Endothelial cell of umbilical vein (primary cell): ENCODE measurements around the gene COQ3. TPM values are rescaled to one million over a fixed set of nuclear protein-coding genes. Genes with fewer than 3 reads are reported as not detected.
A peak's percentile ranks its signal among the peaks of the same experiment; 100 is the strongest.

Experiments
- BruUV-seq: library from RNA; stranded (reverse); fragments of 400-500 nt; replicated peaks from 2 replicates; lab custom pipeline; 2021; lab: Mats Ljungman, UMichigan
- CTCF ChIA-PET: fragments of 300-600, 350-600 bp; sonication (Branson Sonifier 250); formaldehyde crosslinking; loops from one replicate; lab custom pipeline; 2021; ENCODE audit warnings: antibody characterized with exemption, inconsistent platforms; lab: Charles Lee
- POLR2A ChIA-PET: fragments of 300-600, 350-600 bp; sonication (Branson Sonifier 250); formaldehyde crosslinking; loops from one replicate; lab custom pipeline; 2021; ENCODE audit warnings: antibody characterized with exemption, inconsistent platforms; lab: Charles Lee
- DNase-seq: peaks from one replicate; pipeline ENCODE4 v3.0.0-alpha.2; 2011; ENCODE audit warnings: low read depth, low spot score
- FAIRE-seq: peaks from 2 replicates; lab custom pipeline; 2011; peaks lifted over from hg19 to GRCh38; lab: Jason Lieb, UNC
- H2AFZ ChIP-seq: 2 replicates; pipeline ENCODE4 v1.6.0; 2012; ENCODE audit warnings: low read depth, low read length, control low read depth, inconsistent platforms
- H3K27ac ChIP-seq: 2 replicates; pipeline ENCODE4 v1.5.1; 2011; ENCODE audit warnings: low read depth, mild to moderate bottlenecking, control low read depth, low read length, moderate library complexity; ENCODE audit not compliant: insufficient read depth
- H3K27me3 ChIP-seq, 2 experiments: 2 replicates each; pipeline versions ENCODE4 v1.6.0 to v1.6.1; 2011; ENCODE audit warnings: low read length in 2 of 2, mixed read lengths in 1 of 2; ENCODE audit not compliant: control insufficient read depth in 2 of 2, insufficient read depth in 2 of 2
- H3K36me3 ChIP-seq, 2 experiments: 2 replicates in 1 of 2; 3 replicates in 1 of 2; pipeline ENCODE4 v1.5.1; 2011; ENCODE audit warnings: low read length in 2 of 2, mild to moderate bottlenecking in 1 of 2, moderate library complexity in 1 of 2; ENCODE audit not compliant: control insufficient read depth in 2 of 2, insufficient read depth in 2 of 2; ENCODE audit errors: extremely low read depth in 1 of 2
- H3K4me1 ChIP-seq: 3 replicates; pipeline ENCODE4 v1.5.1; 2011; ENCODE audit warnings: mild to moderate bottlenecking, low read length; ENCODE audit not compliant: control insufficient read depth, insufficient read depth; ENCODE audit errors: extremely low read depth
- H3K4me2 ChIP-seq: 2 replicates; pipeline ENCODE4 v1.6.1; 2011; ENCODE audit warnings: low read length, control low read depth, mixed read lengths; ENCODE audit not compliant: insufficient read depth
- H3K4me3 ChIP-seq, 3 experiments: fragments of 200-600 bp in 1 of 3; sonication (generic), shearing (Covaris generic) in 1 of 3; replicated peaks in 1 of 3; 2 replicates each; pipeline ENCODE4 v1.5.1; 2011 to 2016; ENCODE audit warnings: control low read depth in 3 of 3, low read length in 3 of 3, mild to moderate bottlenecking in 2 of 3, inconsistent platforms in 1 of 3, low read depth in 1 of 3, moderate library complexity in 1 of 3; ENCODE audit not compliant: insufficient read depth in 1 of 3
- H3K79me2 ChIP-seq: 2 replicates; pipeline ENCODE4 v1.6.0; 2012; ENCODE audit warnings: low read length, inconsistent platforms; ENCODE audit not compliant: control insufficient read depth, insufficient read depth
- H3K9ac ChIP-seq: replicated peaks from 2 replicates; pipeline ENCODE3; 2011; ENCODE audit warnings: low read length, control low read depth; ENCODE audit not compliant: insufficient read depth; ENCODE audit errors: extremely low read depth
- H3K9me1 ChIP-seq: replicated peaks from 3 replicates; pipeline ENCODE4 v1.6.0; 2011; ENCODE audit warnings: mild to moderate bottlenecking, low read length; ENCODE audit not compliant: control insufficient read depth, insufficient read depth; ENCODE audit errors: extremely low read depth
- H3K9me3 ChIP-seq: replicated peaks from 2 replicates; pipeline ENCODE4 v1.5.1; 2012; ENCODE audit warnings: low read length, inconsistent platforms; ENCODE audit not compliant: control insufficient read depth, insufficient read depth
- H4K20me1 ChIP-seq: replicated peaks from 2 replicates; pipeline ENCODE3; 2011; ENCODE audit warnings: mild to moderate bottlenecking, low read length; ENCODE audit not compliant: control insufficient read depth, insufficient read depth; ENCODE audit errors: extremely low read depth
- CTCF ChIP-seq, 2 donors: IDR thresholded peaks; 1 replicate in 1 of 2; 2 replicates in 1 of 2; pipeline ENCODE4 v1.5.1; 2011; ENCODE audit warnings: low read length in 2 of 2, mild to moderate bottlenecking in 2 of 2, moderate library complexity in 2 of 2, control low read depth in 1 of 2, inconsistent platforms in 1 of 2, low read depth in 1 of 2; ENCODE audit not compliant: insufficient read depth in 1 of 2; ENCODE audit errors: extremely low read depth in 1 of 2
- EZH2 ChIP-seq: IDR thresholded peaks from 2 replicates; pipeline ENCODE4 v1.6.1; 2012; ENCODE audit warnings: borderline replicate concordance, low read depth, mild to moderate bottlenecking, moderate library complexity, low read length, inconsistent platforms; ENCODE audit not compliant: severe bottlenecking
- FOS ChIP-seq: IDR thresholded peaks from 2 replicates; pipeline ENCODE4 v1.6.1; 2011; ENCODE audit warnings: mild to moderate bottlenecking, low read length, moderate library complexity, borderline replicate concordance; ENCODE audit not compliant: insufficient read depth
- GATA2 ChIP-seq: IDR thresholded peaks from 2 replicates; pipeline ENCODE4 v1.7.0; 2011; ENCODE audit warnings: low read depth, mild to moderate bottlenecking, moderate library complexity, mixed read lengths, low read length; ENCODE audit not compliant: insufficient read length, insufficient read depth
- JUN ChIP-seq: IDR thresholded peaks from 2 replicates; pipeline ENCODE4 v1.6.1; 2011; ENCODE audit warnings: borderline replicate concordance, low read depth; ENCODE audit not compliant: insufficient read length, insufficient read depth
- MYC ChIP-seq: IDR thresholded peaks from one replicate; pipeline ENCODE4 v1.6.1; 2011; ENCODE audit warnings: mild to moderate bottlenecking, low read depth, low read length
- POLR2A ChIP-seq: IDR thresholded peaks from 2 replicates; pipeline ENCODE4 v1.6.1; 2012; ENCODE audit warnings: low read depth, mild to moderate bottlenecking, control low read depth, low read length
- POLR2AphosphoS5 ChIP-seq: IDR thresholded peaks from 2 replicates; pipeline ENCODE4 v1.6.1; 2012; ENCODE audit warnings: low read depth, mild to moderate bottlenecking, control low read depth, low read length, moderate library complexity; ENCODE audit not compliant: insufficient read depth
- dilution Hi-C: fragments of 300-500 bp; cut with MboI; formaldehyde crosslinking; loops from one replicate; pipeline ENCODE4 v1.15.0; 2019; ENCODE audit warnings: low sequenced_read_pairs; ENCODE audit not compliant: extremely low pct_ligation_motif_present
- intact Hi-C: fragments of 100-400 bp; cut with micrococcal nuclease; formaldehyde crosslinking; loops from one replicate; pipeline ENCODE4 v1.10.0; 2022
- polyA plus RNA-seq, 4 experiments: library from polyadenylated mRNA; depleted of rRNA in 3 of 4; stranded (reverse) in 3 of 4; unstranded in 1 of 4; fragments of >200 nt; gene quantifications; 2 replicates each; pipeline versions ENCODE4 v1.2.1 to v1.2.3, GENCODE V29; 2011 to 2012; ENCODE audit warnings: missing spikeins in 1 of 4
- total RNA-seq: library from RNA; stranded (reverse); gene quantifications from 2 replicates; pipeline ENCODE4 v1.2.3, GENCODE V29; 2021
- TF ChIP-seq, protein P1 (sequence below): IDR thresholded peaks from 2 replicates; pipeline ENCODE4 v1.6.1; 2011; ENCODE audit not compliant: insufficient read depth, insufficient read length

Gene COQ3
- total and polyA plus RNA-seq, 2 donors (not counting 3 experiments of a cell fraction or from before 2014, with no cell fraction given) = 4.0 to 7.5 TPM

- FAIRE-seq = peak; percentile 50
Measured at GRCh38 chr6:99334526-99335127, 59.4 kb downstream of the COQ3 start.

More at GRCh38 chr6:99334526-99335127, 59.4 kb downstream of the COQ3 start:
- intact Hi-C loops (loop anchor here (1.0 kb wide), 3 partner anchors 59 to 412 kb away; partner anchors contain the start of gene PNISR), dilution Hi-C loops (no loop called here)
- no peaks in the 10 kb centered on the region for H3K79me2 ChIP-seq
- CTCF ChIA-PET = interaction anchor here (0.6 to 1.1 kb wide), 29 partner anchors 10 to 577 kb away, joined by 3 to 40 read pairs (median 4); partner anchors contain the start of genes COQ3 and FAXC
- H3K4me1 ChIP-seq = no peaks in the 10 kb centered on the region
- no peak overlapping the region for H3K4me2 ChIP-seq
- BruUV-seq = no TSS peak
- no peak overlapping the region for H3K27ac ChIP-seq
- H3K9me3 ChIP-seq = no peaks in the 10 kb centered on the region
- TF ChIP-seq JUN (no peak), POLR2AphosphoS5 (no peak), GATA2 (no peak), POLR2A (no peak), CTCF (IDR thresholded peaks at IDR 0.05; ENCODE audit: extremely low read depth in 1 of 2, insufficient read depth in 1 of 2, low read depth in 1 of 2, low read length in 2 of 2) (peak; percentile 37 to 53), EZH2 (no peak), FOS (no peak), MYC (no peak)
- TF ChIP-seq, protein P1, sequence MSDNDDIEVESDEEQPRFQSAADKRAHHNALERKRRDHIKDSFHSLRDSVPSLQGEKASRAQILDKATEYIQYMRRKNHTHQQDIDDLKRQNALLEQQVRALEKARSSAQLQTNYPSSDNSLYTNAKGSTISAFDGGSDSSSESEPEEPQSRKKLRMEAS = no peak
- POLR2A ChIA-PET = no interaction called here
- no peak overlapping the region for H2AFZ ChIP-seq
- H4K20me1 ChIP-seq = no peaks in the 10 kb centered on the region
- peaks cover 0 to 5% of the 10 kb centered on the region in 2 experiments for H3K27me3 ChIP-seq
- no peak overlapping the region for H3K4me3 ChIP-seq
- no peak overlapping the region for H3K9ac ChIP-seq
- no peaks in the 10 kb centered on the region for H3K36me3 ChIP-seq
- DNase-seq = peak; percentile 49
- H3K9me1 ChIP-seq = no peaks in the 10 kb centered on the region
